Mesothelial cell of epicardium (in vitro differentiated cells): ENCODE data around the gene SLC26A11. TPM values are rescaled to one million over a fixed set of nuclear protein-coding genes. Genes with fewer than 3 reads are reported as not detected.

ENCODE experiments used
- DNase-seq, 2 experiments: peaks; one replicate each; pipeline ENCODE4 v3.0.0; 2021; ENCODE audit warnings: low spot score in 2 of 2; ENCODE audit not compliant: unreplicated experiment in 2 of 2
- H3K27ac Mint-ChIP-seq: 2 replicates; pipeline ENCODE4 v1.8.0; 2021; ENCODE audit warnings: mixed read lengths
- H3K27me3 Mint-ChIP-seq: 2 replicates; pipeline ENCODE4 v1.8.0; 2021; ENCODE audit warnings: low read depth, mixed read lengths
- H3K36me3 Mint-ChIP-seq: 2 replicates; pipeline ENCODE4 v1.8.0; 2021; ENCODE audit warnings: mixed read lengths
- H3K4me1 Mint-ChIP-seq: 2 replicates; pipeline ENCODE4 v1.8.0; 2021; ENCODE audit warnings: mixed read lengths
- H3K4me3 Mint-ChIP-seq: 2 replicates; pipeline ENCODE4 v1.8.0; 2021; ENCODE audit warnings: mild to moderate bottlenecking, moderate library complexity, mixed read lengths
- H3K9me3 Mint-ChIP-seq: 2 replicates; pipeline ENCODE4 v1.8.0; 2021; ENCODE audit warnings: mixed read lengths
- CTCF ChIP-seq: fragments of 200-600 bp; sonication (generic); IDR thresholded peaks from one replicate; pipeline ENCODE4 v1.5.0; 2021; ENCODE audit warnings: antibody characterized with exemption; ENCODE audit not compliant: unreplicated experiment
- total RNA-seq: library from RNA; stranded (reverse); gene quantifications from 3 replicates; pipeline ENCODE4 v1.2.1, GENCODE V29; 2021

SLC26A11 gene
- total RNA-seq, 1 donor from 2014 or later, result 41.2 TPM

- no peak overlapping the region for H3K4me3 Mint-ChIP-seq
- DNase-seq, result no peak
- peaks cover 39% of the 10 kb centered on the region for H3K36me3 Mint-ChIP-seq
- peaks cover 11% of the 10 kb centered on the region for H3K9me3 Mint-ChIP-seq
- TF ChIP-seq CTCF, result no peak
- H3K27ac Mint-ChIP-seq, result no peak overlapping the region
- no peaks in the 10 kb centered on the region for H3K27me3 Mint-ChIP-seq
- peaks cover 8% of the 10 kb centered on the region for H3K4me1 Mint-ChIP-seq
Measured at GRCh38 chr17:80227666-80228065, 7.4 kb downstream of the SLC26A11 start.

- Mint-ChIP-seq H3K27ac (no peak overlapping the region), H3K4me1 (peaks cover 8% of the 10 kb centered on the region), H3K9me3 (peaks cover 15% of the 10 kb centered on the region), H3K36me3 (peaks cover 38% of the 10 kb centered on the region), H3K4me3 (no peak overlapping the region), H3K27me3 (no peaks in the 10 kb centered on the region)
- TF ChIP-seq CTCF, result no peak
- no peak for DNase-seq
Measured at GRCh38 chr17:80228477-80228876, 8.2 kb downstream of the SLC26A11 start.

GRCh38 chr17:80229011-80229410 lies 8.8 kb downstream of the SLC26A11 start:
- Mint-ChIP-seq H3K36me3 (peaks cover 43% of the 10 kb centered on the region), H3K27me3 (no peaks in the 10 kb centered on the region), H3K4me3 (no peak overlapping the region), H3K9me3 (peaks cover 18% of the 10 kb centered on the region), H3K4me1 (peaks cover 8% of the 10 kb centered on the region), H3K27ac (no peak overlapping the region)
- TF ChIP-seq CTCF, result no peak
- DNase-seq, result no peak

- no peak overlapping the region for H3K4me3 Mint-ChIP-seq
- no peaks in the 10 kb centered on the region for H3K27me3 Mint-ChIP-seq
- TF ChIP-seq CTCF, result no peak
Measured at GRCh38 chr17:80232438-80232837, 12.2 kb downstream of the SLC26A11 start.

GRCh38 chr17:80233202-80233601 lies 13.0 kb downstream of the SLC26A11 start:
- Mint-ChIP-seq H3K27me3 (no peaks in the 10 kb centered on the region), H3K36me3 (peaks cover 68% of the 10 kb centered on the region), H3K4me1 (no peaks in the 10 kb centered on the region), H3K27ac (no peak overlapping the region), H3K4me3 (no peak overlapping the region), H3K9me3 (peaks cover 23% of the 10 kb centered on the region)
- no peak for TF ChIP-seq CTCF
- DNase-seq, result no peak

More at GRCh38 chr17:80232438-80232837, 12.2 kb downstream of the SLC26A11 start:
- peaks cover 23% of the 10 kb centered on the region for H3K9me3 Mint-ChIP-seq
- H3K4me1 Mint-ChIP-seq, result no peaks in the 10 kb centered on the region
- peaks cover 63% of the 10 kb centered on the region for H3K36me3 Mint-ChIP-seq
- H3K27ac Mint-ChIP-seq, result no peak overlapping the region
- no peak for DNase-seq

GRCh38 chr17:80236911-80237310 lies 16.7 kb downstream of the SLC26A11 start:
- Mint-ChIP-seq H3K27me3 (no peaks in the 10 kb centered on the region), H3K9me3 (peaks cover 17% of the 10 kb centered on the region), H3K4me1 (no peaks in the 10 kb centered on the region), H3K4me3 (no peak overlapping the region), H3K27ac (no peak overlapping the region), H3K36me3 (peaks cover 65% of the 10 kb centered on the region)
- DNase-seq, result no peak
- no peak for TF ChIP-seq CTCF
